T-helper 1 cell treated with Interleukin-12 subunit alpha and Interleukin-12 subunit beta and Interleukin-4 antibody, amounts not matched to agents 30 μg/mL and 1 μg/mL, for 36 hours (primary cell): ENCODE results near the gene CDKN2B-AS1.

Experiments used
- H3K27ac Mint-ChIP-seq: one replicate; pipeline ENCODE4 v1.8.0; 2021; ENCODE audit warnings: mild to moderate bottlenecking, mixed read lengths
- H3K27me3 Mint-ChIP-seq: one replicate; pipeline ENCODE4 v1.8.0; 2021; ENCODE audit warnings: low read depth, mixed read lengths
- H3K36me3 Mint-ChIP-seq: one replicate; pipeline ENCODE4 v1.8.0; 2021; ENCODE audit warnings: low read depth, mixed read lengths
- H3K4me1 Mint-ChIP-seq: one replicate; pipeline ENCODE4 v1.8.0; 2021; ENCODE audit warnings: low read depth, mixed read lengths
- H3K4me3 Mint-ChIP-seq: one replicate; pipeline ENCODE4 v1.8.0; 2021; ENCODE audit warnings: mild to moderate bottlenecking, moderate library complexity, mixed read lengths
- H3K9me3 Mint-ChIP-seq: one replicate; pipeline ENCODE4 v1.8.0; 2021; ENCODE audit warnings: mixed read lengths

CDKN2B-AS1 gene

DNA sequence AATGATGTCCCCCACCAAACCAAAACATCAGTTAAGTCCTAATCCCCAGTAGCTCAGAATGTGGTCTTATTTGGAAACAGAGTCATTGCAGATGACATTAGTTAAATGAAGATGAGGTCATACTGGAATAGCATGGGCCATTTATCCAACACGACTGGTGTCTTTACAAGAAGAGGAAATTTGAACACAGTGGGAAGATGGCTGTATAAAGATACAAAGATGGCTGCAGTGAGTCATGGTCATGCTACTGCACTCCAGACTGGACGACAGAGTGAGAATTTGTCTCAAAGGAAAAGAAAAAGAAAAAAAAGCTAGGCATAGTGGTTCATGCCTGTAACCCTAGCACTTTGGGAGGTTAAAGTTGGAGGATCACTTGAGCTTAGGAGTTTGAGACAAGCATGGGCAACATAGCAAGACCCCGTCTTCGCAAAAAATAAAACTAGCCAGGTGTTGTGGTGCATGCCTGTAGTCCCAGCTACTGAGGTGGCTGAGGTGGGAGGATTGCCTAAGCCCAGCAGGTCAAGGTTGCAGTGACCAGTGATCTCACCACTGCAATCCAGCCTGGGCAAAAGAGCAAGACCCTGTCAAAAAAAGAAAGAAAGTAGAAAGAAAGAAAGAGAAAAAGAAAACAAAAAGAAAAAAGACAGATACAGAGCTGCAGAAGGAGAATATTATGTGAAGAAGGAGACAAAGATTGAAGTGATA is 144.5 kb downstream of the CDKN2B-AS1 start:
- H3K27me3 Mint-ChIP-seq = peaks cover 52% of the 10 kb centered on the region
- no peak overlapping the region for H3K4me3 Mint-ChIP-seq
- no peak overlapping the region for H3K27ac Mint-ChIP-seq
- no peaks in the 10 kb centered on the region for H3K4me1 Mint-ChIP-seq
- H3K36me3 Mint-ChIP-seq = no peaks in the 10 kb centered on the region
- H3K9me3 Mint-ChIP-seq = no peaks in the 10 kb centered on the region

DNA sequence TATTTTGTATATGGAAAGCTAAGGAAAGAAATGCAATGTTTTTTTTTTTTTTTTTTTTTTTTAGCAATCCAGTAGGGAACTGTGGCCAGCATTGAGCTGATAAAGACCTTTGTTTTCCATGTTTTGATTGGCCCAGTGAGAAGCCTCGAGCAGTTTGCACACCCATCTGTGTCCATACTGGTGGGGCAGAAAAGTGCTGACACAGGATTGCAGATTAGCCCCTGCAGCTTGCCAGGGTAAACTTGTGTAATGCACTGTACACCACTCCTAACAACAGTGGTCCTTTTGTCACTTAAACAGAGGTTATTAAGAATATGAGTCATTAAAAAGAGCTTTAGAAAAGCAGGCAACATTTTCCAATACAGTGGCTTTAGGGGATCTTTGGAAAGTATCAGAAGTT is 147.3 kb downstream of the CDKN2B-AS1 start:
- H3K9me3 Mint-ChIP-seq = no peaks in the 10 kb centered on the region
- no peaks in the 10 kb centered on the region for H3K4me1 Mint-ChIP-seq
- H3K27me3 Mint-ChIP-seq = peaks cover 52% of the 10 kb centered on the region
- no peaks in the 10 kb centered on the region for H3K36me3 Mint-ChIP-seq
- no peak overlapping the region for H3K4me3 Mint-ChIP-seq
- H3K27ac Mint-ChIP-seq = no peak overlapping the region

DNA sequence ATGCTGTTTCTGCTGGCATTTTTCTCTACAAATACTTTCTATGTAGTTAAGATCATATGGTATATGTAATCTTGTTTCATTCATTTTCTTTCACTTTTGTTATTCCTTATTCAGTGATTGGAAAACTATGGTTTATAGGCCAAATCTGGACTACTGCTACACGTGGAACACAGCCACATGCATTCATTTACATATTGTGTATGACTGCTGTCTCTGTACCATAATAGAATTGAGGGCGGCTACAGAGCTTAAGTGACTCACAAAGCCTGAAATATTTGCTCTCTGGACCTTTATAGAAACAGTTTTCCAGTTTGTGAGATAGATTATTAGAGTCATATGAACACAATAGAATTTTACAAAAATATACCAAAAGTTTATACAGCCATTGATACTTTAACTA is 148.1 kb downstream of the CDKN2B-AS1 start:
- Mint-ChIP-seq H3K9me3 (no peaks in the 10 kb centered on the region), H3K27ac (no peak overlapping the region), H3K4me3 (no peak overlapping the region), H3K36me3 (no peaks in the 10 kb centered on the region), H3K27me3 (peaks cover 51% of the 10 kb centered on the region), H3K4me1 (peaks cover 1% of the 10 kb centered on the region)

DNA sequence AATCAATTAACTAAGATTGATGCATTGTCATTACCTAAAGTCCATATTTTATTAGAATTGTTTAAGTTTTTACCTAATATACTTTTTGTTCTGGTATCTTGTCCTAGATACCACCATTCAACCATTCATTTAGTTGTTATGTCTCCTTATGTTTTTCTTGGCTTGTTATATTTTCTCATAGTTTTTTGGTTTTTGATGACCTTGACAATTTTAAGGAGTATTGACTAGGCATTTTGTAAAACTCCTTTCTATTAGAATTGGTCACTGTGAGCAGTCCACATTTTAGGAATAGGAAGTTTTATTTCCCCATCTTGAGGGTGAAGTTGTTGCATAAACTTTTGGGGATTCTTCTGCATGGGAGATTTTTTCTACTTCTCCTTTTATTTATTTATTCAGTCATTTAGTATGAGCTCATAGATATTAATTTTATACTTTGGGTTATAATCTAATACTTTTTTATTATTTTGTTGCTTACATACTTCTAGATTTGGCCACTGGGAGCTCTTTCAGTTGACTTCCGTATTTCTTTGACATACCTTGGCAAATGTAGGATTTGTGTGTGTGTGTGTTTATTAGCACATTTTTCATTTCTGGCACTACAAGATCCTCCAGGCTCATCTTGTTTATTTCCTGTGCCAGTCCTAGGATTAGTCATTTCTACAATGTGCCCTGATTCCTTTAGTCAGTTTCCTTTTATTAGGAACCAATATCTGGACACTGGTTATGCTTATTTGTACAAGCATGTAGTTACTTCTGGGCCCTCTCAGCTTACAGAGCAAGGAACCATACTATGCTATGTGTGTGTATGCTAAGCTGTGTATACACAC is 149.4 kb downstream of the CDKN2B-AS1 start:
- Mint-ChIP-seq H3K27ac (no peak overlapping the region), H3K27me3 (peaks cover 45% of the 10 kb centered on the region), H3K9me3 (no peaks in the 10 kb centered on the region), H3K4me1 (peaks cover 12% of the 10 kb centered on the region), H3K36me3 (no peaks in the 10 kb centered on the region), H3K4me3 (no peak overlapping the region)

DNA sequence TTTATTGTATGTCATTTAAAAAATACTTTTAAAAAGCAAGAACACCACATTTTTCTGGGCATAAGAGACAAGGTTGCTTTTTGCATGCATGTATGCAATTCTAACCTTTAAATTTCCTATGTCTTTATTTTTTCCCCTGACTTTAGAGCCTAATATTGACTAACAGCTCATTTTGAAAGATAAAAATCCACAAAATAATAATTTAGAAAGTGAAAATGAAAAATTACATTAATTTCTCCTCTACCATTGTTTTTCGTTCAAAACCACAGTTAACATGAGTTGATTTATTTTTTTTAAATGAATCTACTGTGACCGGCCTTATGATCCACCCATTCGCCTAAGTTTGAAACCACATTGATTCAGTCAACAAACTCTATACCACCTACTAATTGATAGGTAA is 152.0 kb downstream of the CDKN2B-AS1 start:
- H3K4me3 Mint-ChIP-seq = no peak overlapping the region
- H3K36me3 Mint-ChIP-seq = no peaks in the 10 kb centered on the region
- no peaks in the 10 kb centered on the region for H3K9me3 Mint-ChIP-seq
- peaks cover 13% of the 10 kb centered on the region for H3K4me1 Mint-ChIP-seq
- H3K27me3 Mint-ChIP-seq = peaks cover 43% of the 10 kb centered on the region
- H3K27ac Mint-ChIP-seq = no peak overlapping the region

DNA sequence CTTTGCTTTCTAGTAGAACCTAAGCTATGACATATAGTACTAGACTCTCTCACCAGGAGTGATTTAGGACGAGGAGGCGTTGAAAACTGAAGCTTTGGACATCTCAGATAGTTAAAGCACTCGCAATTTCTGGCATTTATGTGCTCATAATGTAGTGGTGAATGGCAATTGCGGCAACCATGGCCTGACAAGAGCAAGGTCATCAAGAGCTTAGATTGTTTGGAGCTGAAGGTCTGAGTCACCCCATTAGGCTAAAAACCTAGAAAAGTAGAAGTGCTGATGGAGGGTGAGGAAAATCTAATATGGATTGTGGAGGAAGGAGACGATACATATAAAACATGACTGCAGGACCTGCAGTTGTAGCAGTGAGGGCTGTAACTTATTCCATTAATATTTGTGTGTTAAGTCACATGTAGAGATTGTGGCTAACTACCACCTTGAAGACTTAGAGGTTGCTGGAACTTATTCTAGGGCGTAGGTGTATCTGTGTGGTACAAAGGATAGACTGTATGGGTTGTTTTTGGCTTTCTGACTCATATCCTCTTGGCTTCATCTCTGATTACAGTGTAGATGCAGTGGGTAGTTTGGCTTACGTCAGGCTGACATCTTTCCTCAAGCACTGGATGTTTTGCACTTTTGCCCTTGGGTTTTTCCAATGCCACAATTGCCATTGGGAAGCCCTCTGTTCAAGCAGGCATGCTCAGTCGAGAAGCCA is 153.4 kb downstream of the CDKN2B-AS1 start:
- Mint-ChIP-seq H3K27ac (no peak overlapping the region), H3K27me3 (peaks cover 44% of the 10 kb centered on the region)

DNA sequence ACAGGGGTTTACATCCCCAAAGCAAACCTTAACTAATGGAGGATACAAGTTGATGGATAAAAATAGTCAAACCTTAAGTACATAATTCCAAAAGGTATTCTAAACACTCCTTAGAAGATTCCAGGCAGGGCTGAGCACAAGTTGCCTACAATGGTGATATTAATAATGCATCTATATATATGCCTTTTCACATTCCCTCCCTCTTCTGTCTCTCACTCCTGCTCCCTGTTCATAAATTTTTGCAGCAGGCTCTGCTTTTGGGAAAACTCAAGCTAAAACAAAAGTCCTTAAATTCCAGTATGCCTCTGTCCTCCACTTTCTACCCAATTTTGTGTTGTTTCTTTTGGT is 153.9 kb downstream of the CDKN2B-AS1 start:
- H3K36me3 Mint-ChIP-seq = no peaks in the 10 kb centered on the region
- H3K9me3 Mint-ChIP-seq = no peaks in the 10 kb centered on the region
- H3K27ac Mint-ChIP-seq = no peak overlapping the region
- H3K4me1 Mint-ChIP-seq = peaks cover 15% of the 10 kb centered on the region
- H3K27me3 Mint-ChIP-seq = peaks cover 45% of the 10 kb centered on the region
- no peak overlapping the region for H3K4me3 Mint-ChIP-seq

More for the DNA sequence above, 153.4 kb downstream of the CDKN2B-AS1 start:
- Mint-ChIP-seq H3K4me1 (peaks cover 15% of the 10 kb centered on the region), H3K9me3 (no peaks in the 10 kb centered on the region), H3K36me3 (no peaks in the 10 kb centered on the region), H3K4me3 (no peak overlapping the region)

DNA sequence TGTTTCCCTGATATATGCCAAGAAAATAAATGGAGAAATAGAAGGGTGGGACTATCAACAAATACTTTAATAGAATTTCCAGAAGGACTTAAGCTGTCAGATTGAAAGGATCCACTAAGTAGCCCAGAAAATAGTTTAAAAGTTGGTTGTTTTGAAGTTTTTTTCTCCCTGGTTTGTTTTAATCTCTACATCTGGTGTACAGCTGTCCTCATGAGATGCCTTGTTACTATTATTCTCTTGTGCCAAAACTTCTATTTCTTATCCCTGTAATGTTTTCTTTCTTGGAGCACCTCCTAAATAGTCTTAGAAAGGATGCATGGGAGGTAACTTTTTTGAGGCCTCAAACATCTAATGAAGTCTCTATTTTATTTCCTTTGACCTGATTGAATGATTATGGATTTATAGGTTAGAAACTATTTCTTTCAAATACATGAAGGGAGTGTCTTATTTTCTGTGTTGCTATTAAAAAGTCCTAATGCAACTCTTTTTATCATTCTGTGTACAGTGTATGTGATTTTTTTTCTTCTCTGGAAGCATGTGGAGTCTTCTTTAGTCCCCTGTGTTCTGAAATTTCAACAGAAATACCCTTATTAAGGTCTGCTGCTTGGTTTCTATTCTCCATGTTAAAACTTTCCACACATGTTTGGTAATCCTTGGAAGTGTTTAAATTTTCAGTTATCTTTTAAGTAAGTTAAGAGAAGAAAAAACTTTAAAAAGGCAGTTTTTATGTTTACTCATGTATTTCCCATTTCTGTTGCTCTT is 154.5 kb downstream of the CDKN2B-AS1 start:
- peaks cover 15% of the 10 kb centered on the region for H3K4me1 Mint-ChIP-seq
- peaks cover 41% of the 10 kb centered on the region for H3K27me3 Mint-ChIP-seq
- no peak overlapping the region for H3K27ac Mint-ChIP-seq

DNA sequence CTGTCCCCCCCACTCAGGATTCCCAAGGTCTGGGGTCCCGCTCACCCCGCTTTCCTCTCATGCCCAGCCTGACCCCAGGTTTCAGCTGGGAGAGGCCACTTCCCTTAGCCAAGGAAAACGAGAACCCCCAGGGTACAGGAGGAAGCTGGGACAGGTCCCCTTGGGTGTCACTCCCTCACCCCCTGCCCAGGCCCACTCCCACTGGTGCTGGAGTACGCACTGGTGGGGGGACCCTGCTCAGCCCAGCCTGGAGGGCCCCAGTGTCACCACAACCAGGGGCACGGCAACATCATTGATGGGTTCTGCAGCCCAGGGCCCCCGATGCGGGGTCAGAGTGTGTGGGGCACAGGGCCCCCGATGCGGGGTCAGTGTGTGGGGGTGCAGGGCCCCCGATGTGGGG is 159.5 kb downstream of the CDKN2B-AS1 start:
- peaks cover 3% of the 10 kb centered on the region for H3K4me1 Mint-ChIP-seq
- H3K27me3 Mint-ChIP-seq = peaks cover 45% of the 10 kb centered on the region
- no peaks in the 10 kb centered on the region for H3K36me3 Mint-ChIP-seq
- no peak overlapping the region for H3K4me3 Mint-ChIP-seq
- H3K9me3 Mint-ChIP-seq = no peaks in the 10 kb centered on the region
- H3K27ac Mint-ChIP-seq = no peak overlapping the region

More for the DNA sequence above, 154.5 kb downstream of the CDKN2B-AS1 start:
- Mint-ChIP-seq H3K4me3 (no peak overlapping the region), H3K9me3 (no peaks in the 10 kb centered on the region), H3K36me3 (no peaks in the 10 kb centered on the region)

DNA sequence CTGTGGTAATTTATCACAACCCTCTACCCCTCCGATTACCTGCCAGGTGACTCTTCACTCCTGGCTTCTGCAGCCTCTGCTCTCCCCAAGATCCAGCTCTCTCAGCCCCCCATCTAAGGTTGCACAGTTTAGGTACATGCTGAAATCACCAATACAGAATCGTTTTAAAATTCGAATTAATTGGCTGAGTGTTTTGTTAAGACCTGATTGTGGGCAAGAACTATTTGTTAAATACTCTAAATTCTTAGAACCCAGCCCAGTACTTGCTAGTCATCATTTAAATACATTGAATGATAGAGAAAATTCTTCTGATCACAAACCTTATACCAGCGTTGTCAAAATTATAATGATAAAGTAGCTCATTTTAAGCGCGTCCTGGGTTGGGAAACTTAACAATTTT is 162.0 kb downstream of the CDKN2B-AS1 start:
- Mint-ChIP-seq H3K4me1 (peaks cover 2% of the 10 kb centered on the region), H3K9me3 (no peaks in the 10 kb centered on the region), H3K4me3 (no peak overlapping the region), H3K36me3 (no peaks in the 10 kb centered on the region), H3K27ac (no peak overlapping the region), H3K27me3 (peaks cover 51% of the 10 kb centered on the region)

DNA sequence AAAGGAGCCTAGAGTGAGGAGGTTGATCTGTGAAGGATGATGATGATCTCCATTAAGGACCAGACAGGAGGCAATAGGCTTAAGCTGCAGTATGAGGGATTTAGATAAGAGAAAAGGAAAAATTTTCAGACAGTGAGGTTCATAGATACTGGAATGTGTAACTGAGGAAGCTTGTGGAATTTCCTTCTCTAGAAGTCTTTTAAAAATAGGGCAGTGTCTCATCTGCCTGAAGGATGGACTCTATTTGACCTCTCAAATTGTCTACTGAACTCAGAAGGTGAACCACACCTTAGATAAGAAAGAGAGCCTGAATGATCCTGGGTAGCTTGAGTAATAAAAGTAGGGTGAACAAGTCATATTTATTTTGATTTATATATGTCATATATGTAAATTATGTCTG is 162.7 kb downstream of the CDKN2B-AS1 start:
- Mint-ChIP-seq H3K9me3 (no peaks in the 10 kb centered on the region), H3K4me1 (no peaks in the 10 kb centered on the region), H3K27ac (no peak overlapping the region)

DNA sequence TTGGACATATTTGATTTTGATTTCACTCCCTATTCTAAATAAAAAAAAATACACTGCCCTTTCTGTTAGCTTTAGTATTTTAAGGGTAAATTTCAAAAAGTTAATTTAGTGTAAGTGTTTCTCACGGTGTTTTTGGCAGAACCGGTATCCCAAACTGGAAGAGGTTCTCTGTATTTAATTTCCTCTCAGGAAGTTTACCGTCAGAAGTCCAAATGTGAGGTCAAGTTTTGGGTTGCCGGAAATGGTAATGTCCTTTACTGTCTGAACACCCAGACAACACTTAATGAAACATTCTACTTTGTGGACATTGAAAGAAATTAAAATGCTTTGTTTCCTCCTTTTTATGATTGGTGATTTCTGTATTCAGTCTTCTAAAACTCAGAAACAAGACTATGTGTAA is 163.2 kb downstream of the CDKN2B-AS1 start:
- Mint-ChIP-seq H3K4me1 (no peaks in the 10 kb centered on the region), H3K4me3 (no peak overlapping the region), H3K27me3 (peaks cover 51% of the 10 kb centered on the region), H3K36me3 (no peaks in the 10 kb centered on the region), H3K27ac (no peak overlapping the region), H3K9me3 (no peaks in the 10 kb centered on the region)

More for the DNA sequence above, 162.7 kb downstream of the CDKN2B-AS1 start:
- Mint-ChIP-seq H3K36me3 (no peaks in the 10 kb centered on the region), H3K27me3 (peaks cover 53% of the 10 kb centered on the region), H3K4me3 (no peak overlapping the region)

DNA sequence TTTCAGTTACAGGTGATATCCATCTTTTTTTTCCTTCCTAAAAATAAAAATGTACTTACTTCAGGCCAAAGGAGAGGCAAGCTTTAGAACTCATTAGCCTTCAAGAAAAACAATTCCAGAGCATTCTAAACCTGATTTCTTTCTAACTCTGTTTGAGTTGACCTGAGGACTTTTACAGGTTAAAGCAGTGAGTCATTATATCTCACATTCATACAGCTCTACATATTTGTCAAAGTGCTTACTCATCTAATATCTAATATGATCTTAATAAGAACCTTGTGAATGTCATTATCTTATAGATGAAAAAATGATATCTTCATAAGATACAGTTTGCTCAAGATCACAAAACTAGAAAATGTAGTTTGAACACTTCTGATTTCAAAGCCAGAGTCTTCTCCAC is 163.7 kb downstream of the CDKN2B-AS1 start:
- Mint-ChIP-seq H3K27me3 (peaks cover 48% of the 10 kb centered on the region), H3K27ac (no peak overlapping the region), H3K9me3 (no peaks in the 10 kb centered on the region), H3K4me1 (no peaks in the 10 kb centered on the region), H3K4me3 (no peak overlapping the region), H3K36me3 (no peaks in the 10 kb centered on the region)

DNA sequence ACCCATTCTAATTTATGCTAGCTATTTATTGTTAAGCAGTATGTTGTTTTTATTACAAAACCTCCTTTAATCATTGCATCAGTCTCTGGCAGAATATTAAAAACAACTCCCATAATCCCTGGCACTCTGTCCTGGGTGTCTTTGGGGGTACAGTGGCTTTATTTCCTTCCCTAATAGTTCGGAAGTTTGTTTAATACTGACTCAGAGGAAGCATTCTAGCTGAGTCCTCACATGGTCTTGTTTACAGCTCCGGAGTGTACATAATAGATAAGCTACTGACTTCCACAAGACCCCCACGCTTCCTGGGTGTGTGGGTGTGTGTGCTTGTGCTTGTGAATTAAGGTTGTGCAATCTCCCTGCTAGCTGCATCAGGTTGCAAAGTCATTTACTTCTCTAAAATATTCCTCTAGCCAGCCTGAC is 164.3 kb downstream of the CDKN2B-AS1 start:
- Mint-ChIP-seq H3K4me1 (no peaks in the 10 kb centered on the region), H3K27ac (no peak overlapping the region), H3K36me3 (no peaks in the 10 kb centered on the region), H3K9me3 (no peaks in the 10 kb centered on the region), H3K4me3 (no peak overlapping the region), H3K27me3 (peaks cover 48% of the 10 kb centered on the region)
